GM21529 (cell line): ENCODE results near the gene RPL12.

Experiments
- ATAC-seq: cut with Tn5 transposase; IDR thresholded peaks from one replicate; pipeline ENCODE4 v1.9.1; 2021; ENCODE audit not compliant: unreplicated experiment

The RPL12 gene

DNA sequence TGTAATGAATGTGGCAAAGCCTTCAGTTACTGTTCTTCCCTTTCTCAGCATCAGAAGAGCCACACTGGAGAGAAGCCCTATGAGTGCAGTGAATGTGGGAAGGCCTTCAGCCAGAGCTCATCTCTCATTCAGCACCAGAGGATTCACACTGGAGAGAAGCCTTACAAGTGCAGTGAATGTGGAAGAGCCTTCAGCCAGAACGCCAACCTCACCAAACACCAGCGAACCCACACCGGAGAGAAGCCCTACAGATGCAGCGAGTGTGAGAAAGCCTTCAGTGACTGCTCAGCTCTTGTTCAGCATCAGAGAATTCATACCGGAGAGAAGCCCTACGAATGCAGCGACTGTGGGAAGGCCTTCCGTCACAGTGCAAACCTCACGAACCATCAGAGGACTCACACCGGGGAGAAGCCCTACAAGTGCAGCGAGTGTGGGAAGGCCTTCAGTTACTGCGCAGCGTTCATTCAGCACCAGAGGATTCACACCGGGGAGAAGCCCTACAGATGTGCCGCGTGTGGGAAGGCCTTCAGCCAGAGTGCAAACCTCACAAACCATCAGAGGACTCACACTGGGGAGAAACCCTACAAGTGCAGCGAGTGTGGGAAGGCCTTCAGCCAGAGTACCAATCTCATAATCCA lies 6.8 kb downstream of the RPL12 start:
- ATAC-seq: no peak

DNA sequence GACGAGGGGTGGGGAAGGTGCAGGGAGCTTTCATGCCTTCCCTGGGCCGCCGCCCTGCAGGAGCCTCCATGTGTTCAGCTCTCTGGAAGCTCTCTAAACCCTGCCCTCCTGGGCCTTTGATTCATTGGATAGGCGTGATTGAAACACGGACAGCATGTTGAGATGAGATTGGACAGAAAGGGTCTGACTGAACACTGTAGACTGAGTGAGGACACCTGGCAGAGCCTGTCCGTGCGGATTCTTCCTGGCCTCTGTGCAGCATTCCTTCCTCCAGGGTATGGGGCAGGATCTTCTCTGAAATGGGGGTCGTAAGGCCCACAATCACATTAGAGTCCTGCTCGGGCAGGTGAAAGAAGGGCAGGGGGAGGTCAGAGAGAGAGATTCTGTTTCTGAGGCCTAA lies 12.8 kb downstream of the RPL12 start:
- ATAC-seq: no peak

DNA sequence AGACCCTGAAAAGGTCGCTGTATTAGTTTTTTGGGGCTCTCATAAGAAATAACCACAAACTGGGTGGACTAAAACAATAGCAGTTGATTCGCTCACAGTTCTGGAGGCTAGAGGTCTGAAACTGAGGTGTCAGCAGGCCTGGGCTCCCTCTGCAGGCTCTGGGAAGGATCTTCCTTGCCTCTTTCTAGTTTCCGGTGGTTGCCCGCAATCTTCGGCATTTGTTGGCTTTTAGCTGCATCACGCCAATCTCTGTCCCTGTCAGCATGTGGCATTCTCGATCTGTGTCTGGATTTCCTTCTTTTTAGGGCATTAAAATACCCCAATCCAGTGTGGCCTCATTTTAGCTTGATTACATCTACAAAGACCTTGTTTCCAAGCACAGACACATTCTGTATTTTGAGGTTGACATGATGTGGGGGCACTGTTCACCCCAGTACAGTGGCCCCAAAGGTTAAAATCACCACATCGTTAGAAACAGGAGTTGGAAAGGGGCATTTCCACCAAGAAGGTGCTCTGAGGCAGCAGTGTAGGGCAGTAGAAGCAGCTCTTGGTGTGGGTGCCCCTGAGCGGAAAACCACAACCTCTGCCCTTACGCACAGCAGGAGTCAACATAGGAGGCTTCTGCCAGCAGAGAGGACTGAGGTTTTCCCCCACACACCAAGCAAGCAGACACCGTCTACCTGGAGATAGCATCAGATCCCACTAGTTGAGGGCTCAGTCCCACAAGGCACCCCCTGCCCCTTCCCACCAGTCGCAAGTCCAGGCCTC lies 13.5 kb downstream of the RPL12 start:
- ATAC-seq: no peak

DNA sequence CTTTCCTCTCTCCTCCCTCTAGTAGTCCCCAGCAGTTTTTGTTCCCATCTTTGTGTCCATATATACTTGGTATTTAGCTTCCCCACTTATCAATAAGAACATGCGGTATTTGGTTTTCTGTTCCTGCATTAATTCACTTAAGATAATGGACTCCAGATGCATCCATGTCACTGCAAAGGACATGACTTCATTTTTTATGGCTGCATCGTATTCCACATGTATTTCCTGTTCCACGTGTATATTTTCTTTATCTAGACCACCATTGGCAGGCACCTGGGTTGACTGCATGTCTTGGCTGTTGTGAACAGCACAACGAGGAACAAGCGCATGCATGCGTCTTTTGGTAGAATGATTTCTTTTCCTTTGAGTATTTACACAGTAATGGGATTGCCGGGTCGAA lies 20.8 kb downstream of the RPL12 start:
- no peak for ATAC-seq

DNA sequence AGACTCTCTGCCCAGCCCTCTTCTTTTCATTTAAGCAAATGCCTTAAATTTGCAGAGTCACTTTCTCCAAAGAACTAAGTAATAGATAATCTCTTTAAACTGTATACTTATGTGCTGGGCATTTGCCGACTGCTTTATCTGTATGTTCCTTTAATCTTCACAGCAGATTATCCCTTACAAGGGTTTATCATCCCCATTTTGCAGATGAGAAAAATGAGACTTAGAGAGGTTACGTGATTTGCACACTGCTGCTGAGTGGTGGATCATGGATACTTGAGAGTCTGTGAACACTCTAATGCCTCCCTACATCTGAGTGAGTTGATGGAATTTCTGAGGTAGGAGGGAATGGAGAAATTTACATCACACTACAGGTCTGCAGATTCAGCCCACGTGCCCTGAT lies 22.9 kb downstream of the RPL12 start:
- ATAC-seq: no peak

DNA sequence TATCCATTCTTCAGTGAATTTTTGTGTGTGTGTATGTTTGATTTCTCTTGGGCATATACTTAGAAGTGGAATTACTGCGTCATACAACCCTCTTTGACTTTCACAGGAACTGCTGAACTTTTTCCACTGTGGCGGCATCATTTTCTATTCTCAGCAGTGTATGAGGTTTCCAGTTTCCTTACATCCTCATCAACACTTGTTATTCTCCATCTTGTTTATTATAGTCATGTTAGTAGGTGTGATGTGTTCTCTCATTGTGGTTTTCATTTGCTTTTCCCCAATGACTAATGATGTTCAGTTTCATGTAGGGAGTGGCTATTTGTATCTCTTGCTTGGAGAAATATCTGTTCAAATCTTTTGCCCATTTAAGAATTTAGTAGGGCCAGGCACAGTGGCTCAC lies 24.4 kb downstream of the RPL12 start:
- ATAC-seq: no peak

DNA sequence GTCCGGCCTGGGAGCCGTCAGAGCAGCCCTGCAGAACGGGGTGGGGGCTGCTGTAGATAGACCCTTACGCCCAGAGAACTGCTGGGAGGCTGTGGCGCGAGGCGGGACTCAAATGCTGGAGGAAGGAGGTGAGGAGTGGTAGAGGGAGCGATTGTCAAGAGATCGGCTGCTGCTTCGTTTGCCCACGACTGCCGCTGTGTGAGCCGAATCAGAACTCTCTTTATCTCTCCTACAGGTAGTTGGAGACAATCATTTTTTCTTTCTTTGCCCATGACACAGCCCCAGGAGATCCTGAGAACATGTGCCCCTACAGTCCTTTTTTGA lies 26.6 kb downstream of the RPL12 start:
- no peak for ATAC-seq

DNA sequence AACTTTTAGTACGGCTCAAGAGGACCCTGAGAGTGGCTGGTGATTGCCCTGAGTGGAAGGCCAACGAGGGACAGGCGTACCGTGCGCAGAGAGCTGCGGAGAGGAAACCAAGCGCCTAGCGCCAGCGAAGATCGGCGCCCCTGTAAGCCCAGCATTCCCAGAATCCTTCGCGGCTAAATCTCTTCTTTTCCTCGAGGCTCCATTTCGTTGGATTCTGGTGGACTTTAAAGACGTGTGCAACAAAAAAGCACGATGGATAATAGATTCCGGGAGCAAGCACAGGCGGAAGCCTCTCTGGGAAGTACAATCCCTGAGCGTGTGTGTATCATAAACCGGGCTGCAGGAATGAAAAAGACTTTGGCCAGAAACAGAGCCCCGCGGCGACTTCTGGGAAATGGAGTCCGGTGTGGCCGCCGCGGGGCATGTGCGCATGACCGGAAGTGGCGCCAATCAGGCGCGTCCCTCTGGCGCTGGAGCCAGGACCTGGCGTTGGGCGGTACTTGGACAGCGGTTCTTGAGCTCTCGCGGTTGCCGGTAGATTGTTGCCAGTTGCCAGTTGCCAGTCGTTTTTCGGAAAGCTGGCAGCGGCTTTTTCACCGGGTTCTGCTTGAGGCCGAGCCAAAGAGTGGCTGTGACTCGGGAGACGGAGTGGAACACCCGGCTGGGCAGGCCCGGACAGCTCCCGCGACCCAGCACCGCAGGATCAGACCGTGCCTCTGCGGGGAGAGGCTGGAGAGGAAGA lies 27.1 kb downstream of the RPL12 start, which contains the start of gene ZNF79:
Gene ZNF79, plus strand, starts transcription at position 449 of the 742 bp plus-strand sequence. CDS start 406 bp downstream, outside the sequence.
- peak; percentile 85 for ATAC-seq

DNA sequence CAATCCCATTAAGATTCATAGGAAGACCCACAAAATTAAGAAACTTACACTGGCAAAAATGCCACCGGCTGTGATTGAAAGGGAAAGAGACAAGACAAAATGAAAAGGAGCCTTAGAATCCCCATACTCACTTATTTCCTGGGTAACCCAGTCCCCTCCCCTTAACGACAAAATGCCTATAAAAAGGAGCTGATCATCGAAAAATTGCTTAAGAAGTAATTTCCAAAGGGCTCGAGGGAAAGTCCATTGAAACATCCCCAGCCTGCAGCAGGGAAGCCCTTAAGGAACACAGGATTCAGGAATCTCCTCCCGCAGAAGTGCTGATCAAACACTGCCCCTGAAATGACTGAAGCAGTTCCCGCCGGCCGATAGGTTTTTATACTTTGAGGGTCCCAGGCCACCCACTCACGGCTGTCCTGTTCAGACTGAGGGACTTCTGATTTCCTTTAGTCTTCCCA lies 27.7 kb downstream of the RPL12 start:
- ATAC-seq: no peak

DNA sequence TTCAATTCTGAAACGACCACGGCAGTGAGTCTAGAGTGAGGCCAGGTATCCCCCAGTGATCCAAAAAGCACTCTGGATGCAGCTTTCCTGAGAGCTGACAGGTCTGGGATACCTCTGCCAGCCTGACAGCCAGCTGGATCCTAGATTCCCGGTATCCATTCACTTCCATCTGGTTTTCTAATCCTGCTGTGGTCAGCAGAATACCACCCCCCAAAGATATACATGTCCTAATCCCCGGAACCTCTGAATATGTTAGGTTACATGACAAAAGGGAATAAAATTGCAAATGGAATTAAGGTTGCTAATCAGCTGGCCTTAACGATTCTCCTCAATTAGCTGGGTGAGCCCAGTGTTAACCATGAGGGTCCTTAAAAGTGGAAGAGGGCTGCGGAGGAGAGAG lies 28.4 kb downstream of the RPL12 start:
- ATAC-seq: no peak

DNA sequence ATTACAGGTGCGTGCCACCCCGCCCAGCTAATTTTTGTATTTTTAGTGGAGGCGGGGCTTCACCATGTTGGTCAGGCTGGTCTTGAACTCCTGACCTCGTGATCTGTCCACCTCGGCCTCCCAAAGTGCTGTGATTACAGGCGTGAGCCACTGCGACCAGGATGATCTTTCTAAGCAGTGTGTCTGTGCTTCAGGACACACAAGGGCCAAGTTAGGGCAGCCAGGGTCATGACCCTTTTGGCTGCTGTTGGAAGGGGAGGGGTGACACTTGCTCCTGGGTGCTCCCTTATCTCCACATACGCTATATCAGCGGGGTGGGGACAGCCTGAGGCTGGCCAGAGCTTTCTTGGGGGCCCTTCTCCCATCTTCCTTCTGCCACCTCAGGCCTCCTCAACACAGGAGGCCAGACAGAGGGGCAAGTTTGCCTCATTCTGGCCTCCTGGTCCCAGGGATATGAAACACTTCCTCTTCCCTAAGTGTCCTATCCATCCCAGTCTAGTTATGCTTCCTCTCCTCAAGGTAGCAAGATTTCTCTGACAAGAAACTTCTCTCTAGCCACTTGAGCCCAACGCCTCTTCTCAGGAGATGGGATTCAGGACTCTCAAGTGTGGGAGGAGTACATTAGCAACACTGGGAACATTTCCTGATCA lies 28.9 kb downstream of the RPL12 start:
- no peak for ATAC-seq

DNA sequence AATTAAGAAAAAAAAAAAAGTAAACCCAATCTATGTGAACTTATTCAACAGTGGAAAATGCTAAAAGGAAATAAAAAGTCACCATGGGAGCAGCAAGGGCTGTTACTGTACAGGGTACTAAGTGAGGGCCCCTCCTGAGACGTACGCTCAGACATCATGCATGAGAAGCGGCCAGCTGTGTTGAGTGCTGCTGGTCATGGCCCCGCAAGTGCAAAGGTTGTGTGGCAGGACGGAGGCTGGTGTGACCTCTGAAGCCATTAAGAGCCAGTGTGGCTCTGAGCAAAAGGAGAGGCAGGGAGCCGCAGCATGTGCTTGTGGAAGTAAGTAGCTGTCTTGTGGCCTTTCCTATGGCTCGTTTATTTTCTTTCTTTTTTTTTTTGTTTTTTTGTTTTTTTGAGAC lies 30.1 kb downstream of the RPL12 start:
- no peak for ATAC-seq

DNA sequence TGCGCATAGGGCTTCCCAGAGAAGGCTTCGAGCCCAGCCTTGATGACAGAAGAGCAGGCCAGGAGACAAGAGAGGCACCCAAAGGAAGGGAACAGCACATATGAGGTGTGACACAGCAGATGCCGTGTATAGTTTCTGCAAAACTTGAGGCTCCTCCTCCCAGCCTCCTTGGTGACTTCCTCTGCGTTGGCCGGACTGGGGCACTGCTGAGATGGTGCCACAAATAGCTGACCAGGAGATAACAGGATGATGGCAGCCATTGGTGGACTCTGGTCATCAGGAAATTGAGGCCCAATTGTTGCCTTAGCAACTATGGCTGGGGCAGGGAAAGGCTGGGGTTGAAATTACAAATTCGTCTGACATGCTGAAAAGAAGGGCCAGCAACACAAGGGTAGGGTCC lies 31.9 kb downstream of the RPL12 start:
- no peak for ATAC-seq

DNA sequence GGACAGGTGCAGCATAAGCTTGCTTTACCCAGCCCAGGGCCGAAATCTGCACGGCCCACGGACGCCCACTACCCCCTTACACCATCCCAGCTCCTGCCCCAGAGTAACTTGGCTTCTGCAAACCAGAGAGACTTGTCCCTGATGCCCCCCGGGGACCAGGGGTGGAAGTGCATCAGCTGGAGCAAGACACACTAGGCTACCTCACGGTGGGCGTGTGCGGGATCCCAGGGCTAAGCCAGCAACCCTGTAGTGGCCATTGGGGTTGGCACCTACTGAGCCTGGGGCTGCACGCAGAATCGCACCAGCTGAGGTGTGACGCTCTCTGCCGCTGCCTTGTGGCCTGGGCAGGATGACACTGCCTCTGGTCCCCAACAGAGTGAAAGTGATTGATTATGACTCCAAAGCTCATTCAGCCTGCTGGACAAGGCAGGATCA lies 33.2 kb downstream of the RPL12 start:
- ATAC-seq: no peak

DNA sequence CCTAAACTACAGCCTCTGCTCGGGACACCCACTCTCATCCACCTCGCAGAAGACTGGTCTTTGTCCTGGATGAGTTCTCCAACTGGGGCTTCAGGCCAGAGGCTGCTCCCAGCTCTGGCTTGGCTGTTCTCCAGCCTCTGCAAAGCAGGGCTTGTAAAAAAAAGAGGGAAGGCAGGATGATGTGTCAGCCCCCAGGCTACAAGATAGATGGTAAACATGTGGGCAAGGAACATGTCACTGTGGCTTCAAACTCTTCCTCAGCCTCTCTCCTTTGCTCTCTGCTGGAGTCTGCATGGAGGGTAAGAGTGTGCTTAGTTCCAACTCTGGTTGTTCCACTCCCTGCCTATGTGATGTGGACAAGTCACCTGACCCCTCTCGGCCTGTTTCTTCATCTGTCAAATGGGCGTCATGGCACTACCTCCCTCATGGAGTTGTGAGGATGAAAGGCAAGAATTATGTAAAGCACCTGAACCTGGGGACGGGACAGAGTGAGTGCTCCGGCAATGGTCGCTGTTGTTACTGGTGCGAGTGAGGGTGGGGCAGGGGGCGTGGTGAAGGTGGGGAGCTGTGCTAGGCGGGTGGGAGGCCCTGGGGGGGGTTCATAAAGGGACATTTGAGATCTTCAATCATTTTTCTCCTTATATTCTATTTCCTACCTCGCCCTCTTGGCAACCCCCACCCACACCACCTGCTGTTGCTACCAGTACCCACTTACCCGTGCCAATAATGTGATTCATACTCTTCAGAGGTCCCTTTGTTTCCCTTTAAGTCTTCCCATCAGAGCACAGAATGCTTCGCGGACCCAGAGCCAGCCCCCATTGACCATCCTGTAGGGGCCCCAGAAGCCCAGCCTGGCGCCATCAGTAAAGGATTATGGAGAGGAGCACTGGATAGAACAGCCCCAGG lies 33.8 kb downstream of the RPL12 start:
- no peak for ATAC-seq

DNA sequence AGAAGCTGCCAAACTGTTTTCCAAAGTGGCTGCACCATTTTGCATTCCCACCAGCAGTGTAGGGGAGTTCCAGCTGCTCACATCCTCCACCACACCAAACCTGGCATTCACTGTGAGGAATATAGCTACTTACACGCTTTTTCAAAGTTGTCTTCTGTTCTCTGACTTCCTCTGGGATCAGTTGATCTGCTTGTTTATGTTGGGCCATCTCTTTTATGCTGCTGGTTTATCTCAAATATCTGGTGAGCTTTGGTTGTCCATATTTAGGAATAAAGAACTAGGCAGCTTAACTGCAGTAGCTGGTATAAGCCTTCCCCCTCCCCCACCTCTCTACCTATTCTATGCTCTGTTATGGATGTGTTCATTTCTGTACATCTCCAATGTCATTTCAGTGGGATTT lies 35.5 kb downstream of the RPL12 start:
- ATAC-seq: no peak

DNA sequence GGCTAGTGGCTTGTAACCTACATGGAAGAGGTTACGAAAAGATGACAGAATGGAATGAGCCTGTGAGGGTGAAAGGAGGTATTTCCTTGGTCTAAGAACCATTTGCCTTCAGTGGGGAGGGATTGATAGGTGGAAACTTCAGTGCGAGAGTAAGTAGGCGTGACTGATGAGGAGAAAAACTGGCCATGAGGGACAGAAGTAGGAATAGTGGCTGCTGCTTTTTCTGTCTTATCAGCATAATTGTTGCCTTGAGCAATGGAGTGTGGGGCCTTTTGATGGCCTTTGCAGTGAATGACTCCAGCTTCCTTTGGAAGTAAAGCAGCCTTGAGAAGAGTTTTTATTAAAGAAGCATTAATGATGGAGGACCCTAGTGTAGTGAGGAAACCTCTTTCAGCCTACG lies 36.1 kb downstream of the RPL12 start:
- no peak for ATAC-seq

DNA sequence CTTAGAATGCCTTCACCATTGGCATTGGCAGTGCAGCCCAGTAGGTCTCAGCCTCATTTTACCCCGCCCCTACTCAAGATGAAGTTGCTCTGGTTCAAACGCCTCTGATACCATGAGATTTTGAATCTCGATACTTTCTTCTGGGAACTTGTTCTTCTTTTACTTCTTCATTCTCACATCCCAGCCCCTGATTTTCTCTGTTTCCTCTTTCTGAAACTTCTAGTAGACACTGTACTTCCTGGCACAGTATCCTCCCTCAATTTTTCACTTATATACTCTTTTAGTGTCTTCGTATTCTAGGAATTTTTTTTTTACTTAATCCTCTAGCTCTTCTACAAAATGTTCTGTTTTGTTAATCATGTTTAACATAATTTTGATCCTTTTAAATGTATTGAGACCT lies 40.1 kb downstream of the RPL12 start:
- no peak for ATAC-seq

DNA sequence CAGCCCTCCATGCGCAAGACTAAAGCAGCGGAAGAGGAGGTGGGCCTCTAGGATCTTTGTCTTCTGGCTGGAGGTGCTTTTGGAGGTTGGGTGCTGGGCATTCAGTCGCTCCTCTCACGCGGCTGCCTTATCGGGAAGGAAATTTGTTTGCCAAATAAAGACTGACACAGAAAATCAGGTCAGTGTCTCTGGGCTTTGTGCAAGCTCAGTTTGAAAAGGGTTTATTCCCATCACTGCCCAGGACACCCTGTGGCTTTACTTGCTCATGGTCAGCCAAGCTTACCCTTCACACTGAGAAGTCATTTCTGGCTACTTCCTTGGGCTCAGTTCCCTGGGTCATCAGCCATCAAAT lies 43.7 kb downstream of the RPL12 start:
- ATAC-seq: no peak

DNA sequence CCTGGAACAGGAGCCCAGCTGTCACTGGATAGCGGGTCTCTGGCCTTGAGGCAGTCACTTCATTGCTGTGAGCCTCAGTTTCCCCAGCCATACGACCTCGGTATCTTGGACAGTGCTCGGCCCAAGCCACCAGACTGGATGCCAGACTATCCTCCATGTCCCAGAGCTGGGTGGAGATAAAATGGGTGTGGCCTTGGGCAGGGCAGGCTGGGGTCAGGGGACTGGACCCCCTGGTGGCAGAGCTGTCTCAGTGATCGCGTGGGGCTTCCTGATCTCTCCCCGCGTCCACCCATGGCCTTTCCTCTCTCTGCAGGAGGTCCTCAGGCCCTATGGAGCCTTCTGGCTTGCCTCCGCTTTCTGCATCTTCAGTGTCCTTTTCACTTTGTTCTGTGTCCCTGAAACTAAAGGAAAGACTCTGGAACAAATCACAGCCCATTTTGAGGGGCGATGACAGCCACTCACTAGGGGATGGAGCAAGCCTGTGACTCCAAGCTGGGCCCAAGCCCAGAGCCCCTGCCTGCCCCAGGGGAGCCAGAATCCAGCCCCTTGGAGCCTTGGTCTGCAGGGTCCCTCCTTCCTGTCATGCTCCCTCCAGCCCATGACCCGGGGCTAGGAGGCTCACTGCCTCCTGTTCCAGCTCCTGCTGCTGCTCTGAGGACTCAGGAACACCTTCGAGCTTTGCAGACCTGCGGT lies 44.3 kb downstream of the RPL12 start:
- ATAC-seq: no peak
